GM19452 (cell line): ENCODE results near the gene C17orf67.

Experiments
- ATAC-seq: cut with Tn5 transposase; IDR thresholded peaks from one replicate; pipeline ENCODE4 v1.9.1; 2021; ENCODE audit not compliant: unreplicated experiment

The C17orf67 gene

GRCh38 chr17:56809820-56810179 lies 23.9 kb downstream of the C17orf67 start:
- ATAC-seq, result no peak

GRCh38 chr17:56809106-56809819 lies 24.5 kb downstream of the C17orf67 start:
- no peak for ATAC-seq

- ATAC-seq, result no peak
Measured at GRCh38 chr17:56808503-56808902, 25.2 kb downstream of the C17orf67 start.

- ATAC-seq, result no peak
Measured at GRCh38 chr17:56807723-56808122, 26.0 kb downstream of the C17orf67 start.

- ATAC-seq, result no peak
Measured at GRCh38 chr17:56806949-56807348, 26.8 kb downstream of the C17orf67 start.

GRCh38 chr17:56804454-56804853 lies 29.3 kb downstream of the C17orf67 start:
- no peak for ATAC-seq

- ATAC-seq, result no peak
Measured at GRCh38 chr17:56803071-56803470, 30.6 kb downstream of the C17orf67 start.

- no peak for ATAC-seq
Measured at GRCh38 chr17:56801459-56802178, 32.1 kb downstream of the C17orf67 start.

- no peak for ATAC-seq
Measured at GRCh38 chr17:56798916-56799315, 34.8 kb downstream of the C17orf67 start.

- ATAC-seq, result no peak
Measured at GRCh38 chr17:56796536-56796935, 37.2 kb downstream of the C17orf67 start.

GRCh38 chr17:56795221-56795865 lies 38.4 kb downstream of the C17orf67 start:
- ATAC-seq, result no peak

GRCh38 chr17:56793957-56794356 lies 39.8 kb downstream of the C17orf67 start:
- ATAC-seq, result no peak

- ATAC-seq, result no peak
Measured at GRCh38 chr17:56793531-56793930, 40.2 kb downstream of the C17orf67 start.

- ATAC-seq, result no peak
Measured at GRCh38 chr17:56792267-56792666, 41.5 kb downstream of the C17orf67 start.

- peak; percentile 83 for ATAC-seq
Measured at GRCh38 chr17:56786989-56787482, 46.7 kb downstream of the C17orf67 start.

- ATAC-seq, result no peak
Measured at GRCh38 chr17:56785997-56786680, 47.6 kb downstream of the C17orf67 start.

- no peak for ATAC-seq
Measured at GRCh38 chr17:56785405-56785804, 48.3 kb downstream of the C17orf67 start.

- ATAC-seq, result no peak
Measured at GRCh38 chr17:56782338-56782737, 51.4 kb downstream of the C17orf67 start.

GRCh38 chr17:56781906-56782305 lies 51.8 kb downstream of the C17orf67 start:
- ATAC-seq, result no peak

- peak; percentile 85 for ATAC-seq
Measured at GRCh38 chr17:56779898-56780777, 53.6 kb downstream of the C17orf67 start.
